Epithelial cell of proximal tubule (primary cell): ENCODE results near the gene SLC44A4. TPM values are rescaled to one million over a fixed set of nuclear protein-coding genes. Genes with fewer than 3 reads are reported as not detected.

Experiments
- DNase-seq: peaks from one replicate; pipeline ENCODE4 v3.0.0-alpha.2; 2011; ENCODE audit warnings: low read depth
- H3K4me3 ChIP-seq: 2 replicates; pipeline ENCODE4 v1.5.1; 2011; ENCODE audit warnings: low read depth, mild to moderate bottlenecking, low read length
- CTCF ChIP-seq: conservative IDR thresholded peaks from 2 replicates; pipeline ENCODE4 v1.5.1; 2012; ENCODE audit warnings: low read depth, mild to moderate bottlenecking, low read length
- total RNA-seq: library from RNA; depleted of rRNA; stranded (reverse); fragments of >200 nt; gene quantifications from 2 replicates; pipeline ENCODE4 v1.2.3, GENCODE V29; 2015

Gene SLC44A4
- total RNA-seq, 1 donor from 2014 or later, result 24.0 TPM

- DNase-seq, result no peak
These were observed 5.8 kb upstream of the SLC44A4 start for GRCh38 chr6:31884528-31885035.

GRCh38 chr6:31883676-31884075, 4.9 kb upstream of the SLC44A4 start:
- no peak for TF ChIP-seq CTCF
- H3K4me3 ChIP-seq, result no peak overlapping the region
- no peak for DNase-seq

More at GRCh38 chr6:31884528-31885035, 5.8 kb upstream of the SLC44A4 start:
- TF ChIP-seq CTCF, result no peak
- H3K4me3 ChIP-seq, result no peak overlapping the region

- no peak overlapping the region for H3K4me3 ChIP-seq
- no peak for TF ChIP-seq CTCF
- DNase-seq, result no peak
These were observed 3.5 kb upstream of the SLC44A4 start for GRCh38 chr6:31882344-31882743.

GRCh38 chr6:31881136-31881859, 2.5 kb upstream of the SLC44A4 start:
- TF ChIP-seq CTCF, result no peak
- no peak overlapping the region for H3K4me3 ChIP-seq
- no peak for DNase-seq

DNA sequence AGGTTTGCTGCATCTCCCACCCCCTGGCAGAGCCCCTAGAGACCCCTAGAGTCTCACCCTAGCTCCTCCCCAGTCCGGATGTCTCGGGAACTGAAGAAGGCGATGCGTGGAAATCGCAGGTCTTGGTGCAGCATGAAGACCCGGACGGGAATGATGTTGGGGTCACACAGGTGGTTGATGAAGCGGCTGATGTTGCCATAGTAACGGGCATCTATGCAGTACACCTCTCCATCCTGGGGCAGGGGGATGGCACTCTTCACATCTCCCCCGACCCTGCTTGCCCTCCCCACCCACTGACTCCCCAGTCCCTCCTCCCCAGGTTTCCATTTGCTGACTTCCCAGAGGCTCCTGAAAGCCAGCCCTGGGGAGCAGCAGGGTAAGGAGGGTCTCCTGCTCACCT, 1.8 kb upstream of the SLC44A4 start:
- H3K4me3 ChIP-seq, result no peak overlapping the region
- no peak for DNase-seq
- no peak for TF ChIP-seq CTCF

- no peak for TF ChIP-seq CTCF
- DNase-seq, result no peak
- no peak overlapping the region for H3K4me3 ChIP-seq
These were observed 1.1 kb upstream of the SLC44A4 start for GRCh38 chr6:31879901-31880300.

- no peak for DNase-seq
- no peak overlapping the region for H3K4me3 ChIP-seq
- TF ChIP-seq CTCF, result no peak
These were observed 346 bp upstream of the SLC44A4 start for GRCh38 chr6:31879143-31879542.
